Measurements from ENCODE around the gene SGSM2.

GRCh38 chr17:2361010-2361760 is 23.9 kb downstream of the SGSM2 start:
- no peak for TF ChIP-seq CTCF (IDR thresholded peaks at IDR 0.05)
- no peak for TF ChIP-seq EZH2 (IDR thresholded peaks at IDR 0.05; ENCODE audit: borderline replicate concordance, insufficient read depth, low read depth, low read length, poor library complexity, severe bottlenecking)
